H54 (cell line): ENCODE results near the gene ADGRA1.
"Not testable (repeated sequence)": the region's sequence is repeated elsewhere in the genome, so short reads cannot be mapped to it uniquely, and the experiment has no call there.

ENCODE experiments used
- DNase-seq: peaks from one replicate; pipeline ENCODE4 v3.0.0; 2011; ENCODE audit warnings: low spot score, mixed read lengths; ENCODE audit not compliant: insufficient read length
- FAIRE-seq: peaks from 3 replicates; lab custom pipeline; 2011; peaks lifted over from hg19 to GRCh38; lab: Jason Lieb, UNC
- POLR2A ChIP-seq: IDR thresholded peaks from 2 replicates; pipeline ENCODE4 v1.6.1; 2011; ENCODE audit warnings: low read depth, mild to moderate bottlenecking, low read length

The ADGRA1 gene

DNA sequence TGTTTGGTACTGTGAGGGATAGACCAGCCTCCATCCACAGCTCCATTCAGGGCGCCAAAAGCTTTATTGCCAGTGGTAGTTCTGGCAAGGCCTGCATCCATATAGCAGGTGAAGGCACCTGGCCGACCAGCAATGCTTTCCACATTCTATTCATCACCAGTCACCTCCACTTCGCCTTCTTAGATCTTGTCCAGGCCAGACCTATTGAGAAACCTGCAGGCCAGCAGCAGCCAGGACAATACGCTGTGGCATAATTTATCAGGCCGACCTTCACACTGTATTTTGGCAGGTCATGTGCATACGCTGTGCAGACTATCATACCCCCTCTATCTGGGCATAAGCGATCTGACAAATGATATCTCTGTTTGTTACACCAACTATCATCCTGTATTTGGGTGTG is 57.0 kb downstream of the ADGRA1 start:
- TF ChIP-seq POLR2A: no peak
- FAIRE-seq: no peak
- no peak for DNase-seq

DNA sequence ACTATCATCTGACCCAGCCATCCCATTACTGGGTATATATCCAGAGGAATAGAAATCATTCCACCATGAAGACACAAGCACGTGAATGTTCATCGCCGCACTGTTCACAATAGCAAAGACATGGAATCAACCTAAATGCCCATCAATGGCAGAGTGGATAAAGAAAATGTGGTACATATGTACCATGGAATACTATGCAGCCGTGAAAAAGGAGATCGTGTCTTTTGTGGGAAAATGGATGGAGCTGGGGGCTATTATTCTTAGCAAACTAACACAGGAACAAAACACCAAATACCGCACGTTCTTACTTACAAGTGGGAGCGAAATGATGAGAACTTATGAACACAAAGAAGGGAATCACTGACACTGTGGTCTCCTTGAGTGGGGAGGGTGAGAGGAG is 62.5 kb downstream of the ADGRA1 start:
- no peak for TF ChIP-seq POLR2A
- DNase-seq (no peak), FAIRE-seq (no peak)

DNA sequence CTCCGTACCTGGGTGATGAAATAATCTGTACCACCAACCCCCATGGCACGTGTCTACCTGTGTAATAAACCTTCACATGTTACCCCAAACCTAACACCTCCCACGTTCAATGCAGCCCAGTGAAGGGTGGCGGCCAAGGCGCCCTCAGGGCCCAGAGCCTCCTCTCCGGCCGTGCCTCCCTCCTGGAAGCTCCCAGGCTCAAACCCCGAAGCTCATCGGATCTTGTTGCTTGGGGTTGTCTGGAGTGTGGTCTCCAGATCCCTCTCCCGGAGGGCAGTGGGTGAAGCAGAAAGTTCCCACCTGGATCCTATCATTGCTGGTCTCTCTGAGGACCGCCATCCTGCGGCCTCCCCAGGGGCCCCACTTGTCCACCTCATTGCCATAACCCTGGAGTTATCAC is 62.9 kb downstream of the ADGRA1 start:
- DNase-seq (no peak), FAIRE-seq (no peak)
- no peak for TF ChIP-seq POLR2A

DNA sequence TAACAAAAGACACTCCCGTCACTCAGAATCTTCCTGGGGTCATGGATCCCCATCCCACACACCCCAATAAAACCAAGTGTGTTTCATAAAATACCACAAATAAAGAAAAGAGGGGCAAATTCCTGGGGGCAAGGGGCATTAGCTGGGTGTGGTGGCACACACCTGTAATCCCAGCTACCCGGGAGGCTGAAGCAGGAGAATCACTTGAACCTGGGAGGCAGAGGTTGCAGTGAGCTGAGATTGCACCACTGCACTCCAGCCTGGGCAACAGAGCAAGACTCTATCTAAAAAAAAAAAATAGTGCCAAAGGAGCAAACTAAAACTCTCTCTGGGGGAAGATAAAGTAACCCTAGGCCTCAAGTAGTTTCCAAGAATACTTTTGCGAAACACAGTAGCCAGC is 63.3 kb downstream of the ADGRA1 start:
- not testable (repeated sequence) for FAIRE-seq, DNase-seq

DNA sequence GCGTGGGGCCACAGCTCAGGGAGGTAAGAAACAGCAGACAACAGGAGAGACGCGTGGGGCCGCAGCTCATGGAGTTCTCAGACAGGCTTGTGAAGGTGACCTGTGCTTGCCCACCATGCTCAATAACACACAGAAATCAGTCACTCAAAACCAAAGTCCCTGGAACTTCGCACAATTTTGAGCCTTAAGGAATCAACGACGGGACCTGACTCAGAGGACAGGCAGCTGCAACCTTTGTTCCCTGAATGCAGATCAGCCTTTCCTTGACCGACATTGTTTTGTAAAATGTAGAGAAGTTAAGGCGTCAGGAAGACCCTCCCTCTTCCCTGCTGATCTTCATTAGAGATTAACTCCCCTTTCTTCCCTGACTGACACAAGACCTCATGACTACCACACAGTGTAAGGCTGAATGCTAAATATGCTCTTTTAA is 63.8 kb downstream of the ADGRA1 start:
- FAIRE-seq (no peak), DNase-seq (no peak)
- TF ChIP-seq POLR2A: no peak

DNA sequence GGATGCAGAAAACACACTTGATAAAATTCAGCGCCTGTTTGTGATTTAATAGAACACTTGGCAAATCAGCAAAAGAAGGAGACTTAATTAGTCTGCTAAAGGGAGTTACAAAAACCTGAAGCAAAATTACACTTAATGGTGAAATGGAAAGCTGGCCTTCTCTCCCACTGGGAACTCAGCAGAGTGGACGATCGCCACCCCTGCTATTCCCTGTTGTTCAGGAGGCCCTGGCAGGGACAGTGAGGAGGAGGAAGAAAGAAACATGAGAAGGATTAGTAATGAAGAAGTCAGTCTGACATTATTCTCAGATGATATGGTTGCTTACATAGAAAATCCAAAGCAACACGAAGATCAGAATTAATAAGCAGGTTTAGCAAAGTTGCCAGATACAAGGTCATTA is 66.7 kb downstream of the ADGRA1 start:
- TF ChIP-seq POLR2A: no peak
- no peak for FAIRE-seq
- DNase-seq: no peak

DNA sequence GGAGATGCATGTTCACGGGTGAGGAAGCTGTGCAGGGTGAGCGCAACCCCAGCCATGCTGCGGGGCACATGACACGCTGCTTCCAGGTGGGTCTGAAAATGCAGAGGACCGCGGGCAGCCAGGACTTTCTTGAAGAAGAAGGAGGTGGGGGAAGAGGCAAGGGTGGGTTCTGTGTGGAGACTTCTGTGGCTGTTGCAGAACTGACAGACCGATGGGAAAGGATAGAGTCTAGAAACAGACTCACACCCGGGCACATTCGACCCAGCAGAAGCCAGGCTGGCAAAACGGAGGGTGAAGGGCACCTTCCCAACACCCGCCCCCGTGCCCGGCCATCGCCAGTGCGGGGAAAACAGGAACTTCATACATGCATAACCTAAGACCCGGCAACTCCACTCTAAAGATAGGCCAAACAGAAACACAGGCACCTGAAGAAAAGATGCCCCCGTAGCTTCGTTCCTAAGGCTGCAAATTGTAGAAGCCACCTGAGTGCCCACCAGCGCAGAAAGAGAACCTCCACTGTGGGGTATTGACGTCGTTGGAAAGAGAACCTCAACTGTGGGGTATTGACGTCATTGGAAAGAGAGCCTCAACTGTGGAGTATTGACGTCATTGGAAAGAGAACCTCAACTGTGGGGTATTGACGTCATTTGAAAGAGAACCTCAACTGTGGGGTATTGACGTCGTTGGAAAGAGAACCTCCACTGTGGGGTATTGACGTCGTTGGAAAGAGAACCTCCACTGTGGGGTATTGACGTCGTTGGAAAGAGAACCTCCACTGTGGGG is 67.5 kb downstream of the ADGRA1 start:
- DNase-seq: no peak
- no peak for FAIRE-seq
- TF ChIP-seq POLR2A: no peak

DNA sequence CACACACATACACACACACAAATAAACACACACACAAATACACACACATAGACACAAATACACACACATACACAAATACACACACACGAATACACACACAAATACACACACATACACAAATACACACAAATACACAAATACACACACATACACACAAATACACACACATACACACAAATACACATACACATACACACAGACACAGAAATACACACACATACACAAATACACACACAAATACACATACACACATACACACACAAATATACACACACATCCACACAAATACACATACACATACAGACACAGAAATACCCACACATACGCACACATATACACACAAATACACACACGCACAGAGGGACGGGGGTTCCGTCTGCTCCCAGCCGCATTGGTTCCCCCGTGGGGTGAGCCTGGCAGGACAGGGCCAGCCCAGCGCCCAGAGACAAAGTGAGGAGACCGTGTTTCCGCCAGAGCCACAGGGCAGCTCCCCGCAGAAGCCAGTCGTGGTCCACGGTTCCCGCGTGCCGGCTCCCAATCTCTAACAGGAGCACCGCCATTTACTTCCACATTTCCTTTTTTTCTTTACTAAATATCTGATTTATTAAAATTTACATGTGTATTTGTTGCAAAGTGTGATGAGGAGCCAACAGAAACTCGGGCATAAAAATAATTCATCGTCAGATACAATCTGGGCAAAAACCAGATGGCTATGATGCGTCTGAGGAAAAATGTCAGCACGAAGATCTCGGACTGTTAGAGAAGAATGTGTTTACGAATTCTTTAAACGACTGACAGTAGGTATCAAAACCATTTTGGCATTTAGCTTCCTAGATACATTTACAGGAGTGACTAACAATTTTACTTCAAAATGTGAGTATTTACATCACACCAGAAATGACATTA is 69.2 kb downstream of the ADGRA1 start:
- FAIRE-seq (no peak), DNase-seq (no peak)
- no peak for TF ChIP-seq POLR2A

DNA sequence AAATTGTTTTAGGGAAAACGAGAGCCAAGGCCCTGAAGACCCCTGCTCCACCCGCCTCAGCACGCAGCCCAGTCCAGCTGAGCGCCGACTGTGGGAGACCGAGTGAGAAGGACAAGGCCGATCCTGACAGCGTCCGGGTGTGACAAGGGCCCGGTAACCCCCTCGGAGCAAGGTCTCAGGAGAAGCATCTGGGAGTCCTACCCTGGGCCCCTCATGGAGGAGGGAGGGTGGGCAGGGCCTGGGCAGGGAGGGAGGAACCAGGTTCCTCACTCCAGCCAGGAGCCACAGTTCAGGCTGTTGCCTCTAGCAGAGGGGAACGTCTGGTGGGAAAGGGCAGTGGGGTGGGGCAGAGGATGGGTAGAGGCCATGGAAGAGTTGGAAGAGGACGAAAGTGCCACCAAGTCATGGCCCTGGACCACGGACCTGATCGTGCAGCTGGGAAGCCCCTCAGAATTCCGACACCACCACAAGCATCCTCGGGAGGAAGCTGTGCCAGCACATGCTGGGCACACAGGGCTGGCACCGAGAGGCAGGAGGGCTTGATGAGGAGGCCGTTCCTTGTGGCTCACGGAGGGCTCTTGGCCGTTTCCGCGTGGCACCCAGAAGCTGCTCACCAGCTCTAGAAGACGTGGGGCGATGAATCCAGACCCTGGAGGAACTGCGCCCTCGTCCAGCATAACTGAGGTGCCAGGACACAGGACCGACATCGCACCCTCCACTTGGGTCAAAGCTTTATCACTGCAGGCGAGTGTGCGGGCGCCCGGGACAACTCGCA is 70.1 kb downstream of the ADGRA1 start:
- TF ChIP-seq POLR2A: no peak
- DNase-seq: no peak
- FAIRE-seq: no peak

DNA sequence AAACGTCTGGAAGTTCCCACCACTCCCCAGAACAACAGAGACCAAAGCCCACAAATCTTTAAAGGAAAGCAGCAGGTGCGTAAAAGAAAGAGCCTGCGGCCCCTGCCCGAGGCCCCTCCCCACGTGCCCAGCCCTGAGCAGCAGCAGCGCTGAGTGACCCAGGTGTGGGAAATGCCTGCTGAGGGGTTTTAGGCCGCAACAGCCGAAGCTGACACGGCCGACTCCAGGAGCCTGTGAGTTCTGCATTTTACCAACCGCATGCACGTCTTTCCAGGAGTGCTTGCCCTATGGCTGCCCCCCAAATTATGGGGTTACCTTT is 70.7 kb downstream of the ADGRA1 start:
- DNase-seq: no peak
- TF ChIP-seq POLR2A: no peak
- no peak for FAIRE-seq

DNA sequence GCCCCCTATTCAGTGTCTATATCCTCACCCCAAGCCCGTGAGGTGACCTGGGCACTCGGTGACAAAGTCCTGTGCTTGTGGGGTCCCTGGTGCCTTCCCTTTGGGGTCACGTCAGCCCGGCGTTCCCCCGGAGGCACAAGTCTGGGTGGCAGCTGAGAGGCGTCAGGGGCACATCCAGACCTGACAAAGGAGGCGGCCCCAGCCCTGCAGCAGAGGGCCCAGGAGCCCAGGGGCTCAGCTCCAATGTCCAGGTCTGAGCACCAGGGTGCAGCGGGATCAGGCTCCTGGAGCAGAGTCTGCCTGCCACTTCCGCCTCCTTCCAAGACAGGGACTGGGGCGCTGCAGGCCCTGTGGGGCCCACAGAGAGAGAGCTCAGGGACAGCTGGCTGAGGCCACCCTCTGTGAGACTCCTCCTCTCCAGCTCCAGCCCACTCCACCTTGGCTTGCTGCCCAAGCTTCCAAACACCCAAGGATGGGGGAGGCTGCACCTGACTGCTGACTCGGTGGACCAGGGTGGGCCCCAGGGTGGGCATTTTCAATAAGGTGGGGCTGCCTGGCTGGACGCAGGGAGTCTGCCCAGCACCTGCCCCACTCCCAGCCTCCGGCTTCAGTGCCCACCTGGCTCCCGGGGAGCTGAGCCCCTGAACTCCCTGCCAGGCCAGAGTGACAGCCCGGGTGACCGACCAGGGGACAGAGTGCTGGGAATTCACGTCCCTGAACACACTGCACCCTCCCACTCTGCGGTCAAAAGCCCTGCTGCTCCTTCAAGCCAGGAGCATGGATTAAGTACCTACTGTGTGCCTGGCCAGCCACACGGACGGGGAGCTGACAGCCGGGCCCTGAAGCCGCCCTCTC is 71.3 kb downstream of the ADGRA1 start:
- no peak for FAIRE-seq
- DNase-seq: no peak

DNA sequence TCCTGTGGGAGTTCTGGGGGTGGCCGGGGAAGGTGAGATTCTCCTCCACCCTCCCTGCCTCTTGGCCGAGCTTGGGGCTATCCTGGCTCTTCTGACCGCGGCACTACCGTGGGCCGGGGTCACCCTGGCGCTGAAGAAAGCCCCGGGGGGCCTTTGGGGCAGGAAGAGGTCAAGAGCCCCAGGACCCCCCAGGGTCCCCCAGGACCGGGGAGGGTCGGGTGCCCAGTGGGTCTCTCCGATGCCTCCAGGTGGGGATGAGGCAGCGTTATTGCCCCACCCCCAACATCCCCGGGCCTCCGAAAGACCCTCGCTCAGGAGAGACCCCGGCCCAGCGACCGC is 71.9 kb downstream of the ADGRA1 start:
- FAIRE-seq (no peak), DNase-seq (no peak)
- TF ChIP-seq POLR2A: no peak

More for the DNA sequence above, 71.3 kb downstream of the ADGRA1 start:
- no peak for TF ChIP-seq POLR2A
